Neural cell (in vitro differentiated cells): ENCODE measurements around the gene GRAMD1C.

Source experiments
- EP300 ChIP-seq: fragments of 450-650 bp; conservative IDR thresholded peaks from 2 replicates; pipeline ENCODE4 v1.6.1; 2014; ENCODE audit warnings: antibody characterized with exemption, mild to moderate bottlenecking, moderate library complexity; ENCODE audit not compliant: poor library complexity, severe bottlenecking
- EZH2 ChIP-seq: fragments of 200-600, 300-800 bp; shearing (Covaris generic), sonication (generic); IDR thresholded peaks from 2 replicates; pipeline ENCODE4 v1.6.1; 2014; ENCODE audit warnings: antibody characterized with exemption, low read length, borderline replicate concordance, mild to moderate bottlenecking; ENCODE audit not compliant: insufficient read depth, poor library complexity, severe bottlenecking
- POLR2AphosphoS5 ChIP-seq: IDR thresholded peaks from 2 replicates; pipeline ENCODE4 v1.6.1; 2012
- RAD21 ChIP-seq: fragments of 450-650 bp; conservative IDR thresholded peaks from 2 replicates; pipeline ENCODE4 v1.6.1; 2014; ENCODE audit warnings: antibody characterized with exemption, mild to moderate bottlenecking, moderate library complexity
- TAF1 ChIP-seq: IDR thresholded peaks from 2 replicates; pipeline ENCODE4 v1.6.1; 2012; ENCODE audit warnings: low read depth
- TF ChIP-seq, protein P1 (sequence below): fragments of 450-650 bp; IDR thresholded peaks from 2 replicates; pipeline ENCODE4 v1.5.1; 2014; ENCODE audit warnings: antibody characterized with exemption, mild to moderate bottlenecking, moderate library complexity; ENCODE audit not compliant: poor library complexity, severe bottlenecking

DNA sequence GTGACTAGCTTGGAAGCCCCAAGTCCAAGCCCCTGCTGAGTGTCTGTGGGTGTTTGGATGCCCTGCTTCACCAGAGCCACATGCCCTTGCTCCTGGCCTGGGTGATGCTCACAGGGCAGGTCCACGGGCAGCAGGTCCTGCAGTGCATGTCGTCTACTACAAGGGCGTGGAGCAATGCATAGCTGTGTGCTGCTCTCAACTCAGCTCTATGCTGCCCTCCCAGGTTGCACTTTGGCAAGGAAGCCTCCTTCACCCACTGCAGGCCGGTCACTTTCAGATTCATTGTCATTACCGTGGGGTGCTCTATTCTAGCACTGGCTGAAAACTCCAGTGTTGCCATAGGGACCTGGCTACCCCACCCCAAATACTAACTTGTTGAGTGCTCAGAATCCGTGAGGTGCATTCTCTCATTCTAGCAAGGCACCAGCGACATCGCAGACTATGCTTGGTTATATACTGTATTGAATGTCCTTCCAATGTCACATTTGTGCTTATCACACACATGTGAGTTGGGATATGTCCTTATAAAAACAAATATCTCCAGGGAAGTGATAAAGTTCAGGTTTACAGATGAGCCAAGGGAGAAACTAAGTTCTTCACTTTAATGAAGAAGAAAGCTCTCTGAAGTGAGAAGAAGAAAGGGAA, 51.8 kb downstream of the GRAMD1C start:
- TF ChIP-seq, protein P1, sequence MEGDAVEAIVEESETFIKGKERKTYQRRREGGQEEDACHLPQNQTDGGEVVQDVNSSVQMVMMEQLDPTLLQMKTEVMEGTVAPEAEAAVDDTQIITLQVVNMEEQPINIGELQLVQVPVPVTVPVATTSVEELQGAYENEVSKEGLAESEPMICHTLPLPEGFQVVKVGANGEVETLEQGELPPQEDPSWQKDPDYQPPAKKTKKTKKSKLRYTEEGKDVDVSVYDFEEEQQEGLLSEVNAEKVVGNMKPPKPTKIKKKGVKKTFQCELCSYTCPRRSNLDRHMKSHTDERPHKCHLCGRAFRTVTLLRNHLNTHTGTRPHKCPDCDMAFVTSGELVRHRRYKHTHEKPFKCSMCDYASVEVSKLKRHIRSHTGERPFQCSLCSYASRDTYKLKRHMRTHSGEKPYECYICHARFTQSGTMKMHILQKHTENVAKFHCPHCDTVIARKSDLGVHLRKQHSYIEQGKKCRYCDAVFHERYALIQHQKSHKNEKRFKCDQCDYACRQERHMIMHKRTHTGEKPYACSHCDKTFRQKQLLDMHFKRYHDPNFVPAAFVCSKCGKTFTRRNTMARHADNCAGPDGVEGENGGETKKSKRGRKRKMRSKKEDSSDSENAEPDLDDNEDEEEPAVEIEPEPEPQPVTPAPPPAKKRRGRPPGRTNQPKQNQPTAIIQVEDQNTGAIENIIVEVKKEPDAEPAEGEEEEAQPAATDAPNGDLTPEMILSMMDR: no peak
- TF ChIP-seq RAD21: no peak
- TF ChIP-seq EZH2: no peak
- TF ChIP-seq EP300: no peak
- TF ChIP-seq POLR2AphosphoS5: no peak
- no peak for TF ChIP-seq TAF1
